NCI-H187 (cell line): Measurements from ENCODE around the gene AAMP.

Experiments used
- DNase-seq, 2 experiments: peaks; one replicate each; lab custom pipeline; 2025; lab: John Stamatoyannopoulos, UW

AAMP gene

GRCh38 chr2:218221000-218221399 is 48.9 kb downstream of the AAMP start:
- DNase-seq = no peak

- DNase-seq = no peak
Observed at GRCh38 chr2:218219934-218220333, 50.0 kb downstream of the AAMP start.

- no peak for DNase-seq
Observed at GRCh38 chr2:218218268-218219185, 51.4 kb downstream of the AAMP start.

- no peak for DNase-seq
Observed at GRCh38 chr2:218217360-218218267, 52.3 kb downstream of the AAMP start.

- DNase-seq = peak; percentile 55 to 69
Observed at GRCh38 chr2:218216674-218217359, 53.1 kb downstream of the AAMP start, which contains the start of gene ARPC2. Gene ARPC2 (plus strand): TSS chr2:218217189. CDS start chr2:218217471, 282 bp downstream.

- DNase-seq = no peak
Observed at GRCh38 chr2:218216336-218216673, 53.6 kb downstream of the AAMP start.
